ENCODE measurements around the gene RALY. TPM values are rescaled to one million over a fixed set of nuclear protein-coding genes. Genes with fewer than 3 reads are reported as not detected.

The RALY gene
- total and polyA plus RNA-seq, 2 experiments from 2014 or later, result 122 to 240 TPM

GRCh38 chr20:34047010-34047687 is 53.4 kb downstream of the RALY start:
- no peak for DNase-seq (ENCODE audit: low spot score)
- H2AFZ ChIP-seq, result no peak overlapping the region
- WGBS (ENCODE audit: low lambda C conversion rate, missing lambda C conversion rate), result 97% methylated on average over 7 of the region's 7 CpGs
- H3K9me3 ChIP-seq (ENCODE audit: low read depth), result no peaks in the 10 kb centered on the region
- H4K20me1 ChIP-seq (ENCODE audit: insufficient read depth, poor library complexity, severe bottlenecking), result peaks cover 84% of the 10 kb centered on the region
- H3K4me1 ChIP-seq (ENCODE audit: insufficient read depth), result peaks cover 17% of the 10 kb centered on the region
- no peaks in the 10 kb centered on the region for H3K27me3 ChIP-seq
- no peak overlapping the region for H3K4me3 ChIP-seq
- H3K36me3 ChIP-seq (replicated peaks; ENCODE audit: insufficient read depth, low read depth), result no peaks in the 10 kb centered on the region
- H3K4me2 ChIP-seq, result no peak overlapping the region
- TF ChIP-seq EZH2phosphoT487 (IDR thresholded peaks at IDR 0.05; ENCODE audit: low read depth, severe bottlenecking, unreplicated experiment), result no peak
- no peak for TF ChIP-seq EZH2 (IDR thresholded peaks at IDR 0.05; ENCODE audit: borderline replicate concordance)
- no peak for TF ChIP-seq CTCF (IDR thresholded peaks at IDR 0.05; ENCODE audit: poor library complexity)
- no peaks in the 10 kb centered on the region for H3K9me2 ChIP-seq (replicated peaks; ENCODE audit: insufficient read depth)
- H3K27ac ChIP-seq, result peak overlapping the region; percentile 39
- peaks cover 83% of the 10 kb centered on the region for H3K79me2 ChIP-seq

- Histone ChIP-seq H3K4me3 (no peak overlapping the region), H3K79me2 (peaks cover 83% of the 10 kb centered on the region), H2AFZ (no peak overlapping the region), H3K4me1 (ENCODE audit: insufficient read depth) (peaks cover 17% of the 10 kb centered on the region), H3K27ac (no peak overlapping the region), H3K27me3 (no peaks in the 10 kb centered on the region), H3K36me3 (replicated peaks; ENCODE audit: insufficient read depth, low read depth) (no peaks in the 10 kb centered on the region), H3K9me2 (replicated peaks; ENCODE audit: insufficient read depth) (no peaks in the 10 kb centered on the region), H4K20me1 (ENCODE audit: insufficient read depth, poor library complexity, severe bottlenecking) (peaks cover 83% of the 10 kb centered on the region), H3K4me2 (no peak overlapping the region), H3K9me3 (ENCODE audit: low read depth) (no peaks in the 10 kb centered on the region)
- 87% methylated on average over 4 of the region's 4 CpGs for WGBS (ENCODE audit: low lambda C conversion rate, missing lambda C conversion rate)
- TF ChIP-seq EZH2 (IDR thresholded peaks at IDR 0.05; ENCODE audit: borderline replicate concordance) (no peak), EZH2phosphoT487 (IDR thresholded peaks at IDR 0.05; ENCODE audit: low read depth, severe bottlenecking, unreplicated experiment) (no peak)
- no peak for DNase-seq (ENCODE audit: low spot score)
Observed at GRCh38 chr20:34047917-34048316, 54.2 kb downstream of the RALY start.

GRCh38 chr20:34049389-34049788 is 55.7 kb downstream of the RALY start:
- Histone ChIP-seq H3K27ac (no peak overlapping the region), H3K4me1 (ENCODE audit: insufficient read depth) (peaks cover 17% of the 10 kb centered on the region), H3K4me2 (no peak overlapping the region), H2AFZ (no peak overlapping the region), H3K9me2 (replicated peaks; ENCODE audit: insufficient read depth) (no peaks in the 10 kb centered on the region), H3K36me3 (replicated peaks; ENCODE audit: insufficient read depth, low read depth) (no peaks in the 10 kb centered on the region), H3K79me2 (peaks cover 83% of the 10 kb centered on the region), H3K4me3 (no peak overlapping the region), H4K20me1 (ENCODE audit: insufficient read depth, poor library complexity, severe bottlenecking) (peaks cover 85% of the 10 kb centered on the region), H3K9me3 (ENCODE audit: low read depth) (no peaks in the 10 kb centered on the region), H3K27me3 (no peaks in the 10 kb centered on the region)
- no peak for DNase-seq (ENCODE audit: low spot score)
- TF ChIP-seq EZH2phosphoT487 (IDR thresholded peaks at IDR 0.05; ENCODE audit: low read depth, severe bottlenecking, unreplicated experiment) (no peak), CTCF (IDR thresholded peaks at IDR 0.05; ENCODE audit: poor library complexity) (no peak), EZH2 (IDR thresholded peaks at IDR 0.05; ENCODE audit: borderline replicate concordance) (no peak)
- 100% methylated on average over 1 of the region's 1 CpG for WGBS (ENCODE audit: low lambda C conversion rate, missing lambda C conversion rate)

GRCh38 chr20:34049897-34050695 is 56.4 kb downstream of the RALY start:
- WGBS (ENCODE audit: low lambda C conversion rate, missing lambda C conversion rate), result 89% methylated on average over 4 of the region's 4 CpGs
- H3K4me3 ChIP-seq, result no peak overlapping the region
- no peaks in the 10 kb centered on the region for H3K9me3 ChIP-seq (ENCODE audit: low read depth)
- no peaks in the 10 kb centered on the region for H3K27me3 ChIP-seq
- no peaks in the 10 kb centered on the region for H3K36me3 ChIP-seq (replicated peaks; ENCODE audit: insufficient read depth, low read depth)
- no peak for TF ChIP-seq CTCF (IDR thresholded peaks at IDR 0.05; ENCODE audit: poor library complexity)
- TF ChIP-seq EZH2phosphoT487 (IDR thresholded peaks at IDR 0.05; ENCODE audit: low read depth, severe bottlenecking, unreplicated experiment), result no peak
- TF ChIP-seq EZH2 (IDR thresholded peaks at IDR 0.05; ENCODE audit: borderline replicate concordance), result no peak
- no peak overlapping the region for H2AFZ ChIP-seq
- H3K4me2 ChIP-seq, result no peak overlapping the region
- H3K9me2 ChIP-seq (replicated peaks; ENCODE audit: insufficient read depth), result no peaks in the 10 kb centered on the region
- peaks cover 83% of the 10 kb centered on the region for H3K79me2 ChIP-seq
- no peak for DNase-seq (ENCODE audit: low spot score)
- peaks cover 85% of the 10 kb centered on the region for H4K20me1 ChIP-seq (ENCODE audit: insufficient read depth, poor library complexity, severe bottlenecking)
- no peak overlapping the region for H3K27ac ChIP-seq
- H3K4me1 ChIP-seq (ENCODE audit: insufficient read depth), result peaks cover 12% of the 10 kb centered on the region

All from hepatocyte (in vitro differentiated cells).